A375 (cell line): ENCODE measurements around the gene ZW10. TPM values are rescaled to one million over a fixed set of nuclear protein-coding genes. Genes with fewer than 3 reads are reported as not detected.

Experiments
- small RNA-seq: library from RNA; depleted of rRNA; stranded (forward); fragments of <200 nt; gene quantifications from one replicate; pipeline ENCODE3, GENCODE V24; 2014
- total RNA-seq: library from RNA; depleted of rRNA; stranded (reverse); fragments of >200 nt; shearing (Covaris generic); gene quantifications from 2 replicates; pipeline ENCODE4 v1.2.3, GENCODE V29; 2014; rRNA removed

Gene ZW10
- 18.8 and 21.1 TPM in 2 replicates for total RNA-seq

GRCh38 chr11:113773416-113774173, at the start of gene ZW10:
Gene ZW10, minus strand, starts transcription at chr11:113773692. Its CDS starts 26 bp downstream, at chr11:113773666.

GRCh38 chr11:113779496-113779895, 6.0 kb upstream of the ZW10 start, which contains the start of gene CLDN25:
Gene CLDN25, plus strand, starts transcription at chr11:113779796. Its CDS starts 0 bp downstream, at chr11:113779796.

GRCh38 chr11:113705871-113706655, 67.4 kb downstream of the ZW10 start, which contains the start of gene TMPRSS5:
Gene TMPRSS5, minus strand, starts transcription at chr11:113706308. Its CDS starts 84 bp downstream, at chr11:113706224.

Small RNA genes within 50 kb of the gene (small RNA-seq; reads per million reads assigned to genes)
- not detected for gene LRRC37A13P
- not detected for gene RPS29P19

Other genes starting within 250 kb of the ZW10 start
- gene TMPRSS5, start 67.4 kb downstream of the ZW10 start, total RNA-seq: 37.3 and 47.6 TPM in 2 replicates
- gene CLDN25, start 6.1 kb upstream of the ZW10 start, total RNA-seq: not detected in 2 replicates
- gene USP28, start 101.9 kb upstream of the ZW10 start, total RNA-seq: 17.1 and 20.5 TPM in 2 replicates
- gene HTR3B, start 131.1 kb upstream of the ZW10 start, total RNA-seq: not detected in 2 replicates
- gene HTR3A, start 201.4 kb upstream of the ZW10 start, total RNA-seq: not detected in 2 replicates